GOT3 (cell line): ENCODE measurements around the gene SMIM35.
"Not testable (repeated sequence)": the region's sequence is repeated elsewhere in the genome, so short reads cannot be mapped to it uniquely, and the experiment has no call there.

Experiments used
- DNase-seq: peaks from one replicate; lab custom pipeline; 2025; ENCODE audit warnings: mixed read lengths; lab: John Stamatoyannopoulos, UW

SMIM35 gene

DNA sequence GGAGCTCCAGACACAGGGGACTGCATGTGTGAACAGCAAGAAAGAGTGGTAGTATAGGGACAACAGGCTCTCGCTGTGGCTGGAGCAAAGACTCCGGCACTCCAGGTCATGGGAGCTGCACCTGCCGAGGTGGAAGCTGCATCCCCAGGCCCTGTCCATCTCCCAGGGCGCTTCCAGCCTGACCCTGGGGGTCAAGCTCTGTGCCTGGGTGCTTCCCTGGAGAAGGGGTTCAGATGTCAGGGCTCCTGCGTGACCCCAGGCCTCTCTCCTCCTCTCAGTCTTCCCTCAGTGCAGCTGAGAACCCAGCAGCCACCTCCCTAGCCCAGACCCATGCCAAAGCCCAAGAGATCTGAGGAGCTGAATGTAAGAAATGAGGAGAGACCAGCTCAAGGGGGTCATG lies 6.5 kb downstream of the SMIM35 start:
- no peak for DNase-seq

DNA sequence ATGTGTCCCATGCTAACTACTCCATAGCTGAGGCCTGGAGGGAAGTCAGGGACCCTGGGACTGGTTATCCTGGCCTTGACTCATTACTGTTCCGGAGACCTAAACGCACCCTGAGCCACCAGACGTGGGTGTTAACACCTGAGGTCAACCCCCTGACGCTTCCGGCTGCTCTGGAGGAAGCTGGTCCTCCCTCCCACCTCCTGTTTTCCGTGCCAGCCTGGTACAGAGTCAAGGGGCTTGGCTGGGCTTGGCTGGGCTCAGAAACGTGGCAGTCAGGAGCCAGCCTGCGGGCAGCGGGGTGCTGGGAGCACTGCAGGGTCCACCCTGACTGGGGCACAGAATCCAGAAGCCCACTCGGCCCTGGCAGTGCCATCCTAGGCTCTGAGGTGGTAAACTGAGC lies 7.3 kb downstream of the SMIM35 start:
- no peak for DNase-seq

DNA sequence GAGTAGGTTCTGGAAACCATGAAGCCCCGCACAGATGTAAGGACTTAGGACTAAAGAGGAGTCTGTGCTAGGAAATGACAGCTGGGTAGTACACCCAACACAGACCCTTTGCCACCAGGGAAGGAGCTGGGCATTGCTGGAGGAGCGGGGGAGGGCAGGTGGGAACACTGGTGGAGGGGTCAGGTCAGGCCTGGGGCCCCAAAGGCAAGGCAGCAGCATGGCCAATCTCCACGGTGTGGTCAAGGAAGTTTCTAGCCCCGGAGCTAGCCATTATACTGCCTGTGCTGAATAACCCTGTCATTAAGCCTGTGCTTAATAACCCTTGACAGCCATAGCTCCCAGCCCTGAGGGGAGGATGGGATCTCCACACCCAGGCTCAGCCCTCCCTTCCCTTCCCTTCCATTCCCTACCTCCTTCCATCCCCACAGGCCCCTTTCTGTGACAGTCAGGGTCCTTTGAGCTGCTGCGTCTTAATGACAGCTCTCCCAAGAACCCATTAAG lies 7.8 kb downstream of the SMIM35 start:
- no peak for DNase-seq

DNA sequence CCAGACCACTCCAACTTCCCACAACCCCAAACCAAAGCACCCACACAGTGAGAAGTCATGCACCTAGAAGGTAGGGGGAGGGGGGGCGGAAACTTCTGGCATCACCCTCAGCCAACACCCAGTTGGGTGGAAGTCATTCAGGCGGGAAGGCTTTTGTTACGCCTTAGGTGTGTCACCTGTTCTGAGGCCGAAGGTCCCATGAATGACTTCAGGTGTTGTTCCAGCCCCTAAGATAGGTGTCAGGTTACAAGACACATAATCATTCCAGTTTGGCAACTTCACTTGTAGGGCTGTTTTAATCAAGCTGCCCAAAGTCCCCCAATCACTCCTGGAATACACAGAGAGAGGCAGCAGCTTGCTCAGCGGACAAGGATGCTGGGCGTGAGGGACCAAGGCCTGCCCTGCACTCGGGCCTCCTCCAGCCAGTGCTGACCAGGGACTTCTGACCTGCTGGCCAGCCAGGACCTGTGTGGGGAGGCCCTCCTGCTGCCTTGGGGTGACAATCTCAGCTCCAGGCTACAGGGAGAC lies 9.9 kb downstream of the SMIM35 start, which contains the start of gene TMPRSS4:
TMPRSS4 (plus strand) TSS at position 325 of the 528 bp plus-strand sequence. CDS start 225 bp downstream, outside the sequence.
- DNase-seq, result no peak

DNA sequence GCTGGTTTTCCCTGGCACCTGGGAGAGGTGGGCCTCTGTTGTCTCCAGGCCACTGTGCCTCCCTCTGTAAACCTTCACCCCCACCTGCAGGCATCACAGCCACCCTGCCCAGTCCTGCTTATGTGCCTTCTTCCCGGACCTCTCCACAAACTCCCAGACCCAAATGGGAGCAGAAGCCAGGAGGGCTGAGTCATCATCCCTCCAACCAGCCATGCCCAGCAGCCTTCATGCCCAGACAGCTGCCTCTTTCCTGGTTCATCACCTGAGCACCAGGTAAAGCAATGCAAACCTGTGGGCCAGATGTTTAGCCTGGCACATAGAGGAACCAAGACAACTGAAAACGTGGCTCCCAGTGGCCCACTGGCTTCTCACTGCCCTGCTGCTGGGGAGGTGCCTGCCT lies 12.0 kb downstream of the SMIM35 start:
- no peak for DNase-seq

DNA sequence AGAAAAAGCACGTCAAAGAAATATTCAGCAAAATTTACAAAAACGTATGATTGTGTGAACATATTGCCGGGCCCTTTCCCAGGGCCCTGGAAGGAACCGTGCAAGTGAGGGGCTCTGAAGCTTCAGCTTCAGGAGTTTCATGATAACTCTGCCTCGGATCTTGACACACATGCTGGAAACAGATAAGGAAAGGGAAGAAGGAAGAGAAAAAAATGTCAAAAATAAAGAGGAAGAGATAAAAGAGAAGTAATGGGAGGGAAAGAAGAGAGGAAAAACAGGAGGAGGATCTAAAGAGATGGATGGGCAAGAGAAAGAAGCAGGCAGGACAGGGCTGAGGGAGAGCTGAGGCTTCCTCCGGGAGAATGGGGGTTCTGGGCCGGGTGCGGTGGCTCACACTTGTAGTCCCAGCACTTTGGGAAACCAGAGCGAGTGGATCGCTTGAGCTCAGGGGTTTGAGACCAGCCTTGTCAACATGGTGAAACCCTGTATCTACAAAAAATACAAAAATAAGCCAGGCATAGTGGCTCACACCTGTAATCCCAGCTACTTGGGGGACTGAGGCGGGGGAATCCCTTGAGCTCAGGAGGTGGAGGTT lies 12.6 kb downstream of the SMIM35 start:
- no peak for DNase-seq

DNA sequence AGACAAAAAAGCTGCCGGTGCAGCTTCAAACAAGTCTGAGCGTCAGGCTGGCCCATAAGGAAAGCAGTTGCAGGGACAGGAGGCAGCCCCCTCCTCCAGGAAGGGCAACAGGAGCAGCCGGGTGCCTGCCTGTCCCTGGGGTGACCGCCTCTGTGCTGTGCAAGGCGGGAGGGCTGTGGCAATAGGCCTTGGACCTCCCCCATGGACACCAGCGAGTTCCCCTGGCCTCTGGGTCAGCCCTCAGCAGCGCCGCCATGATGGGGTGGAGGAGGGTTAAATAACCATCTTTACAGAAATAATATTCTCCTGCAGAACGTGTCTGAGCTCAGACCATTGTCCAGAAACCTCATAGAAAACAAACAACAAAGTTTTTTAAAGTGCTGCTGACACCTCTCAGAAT lies 13.2 kb downstream of the SMIM35 start:
- no peak for DNase-seq

DNA sequence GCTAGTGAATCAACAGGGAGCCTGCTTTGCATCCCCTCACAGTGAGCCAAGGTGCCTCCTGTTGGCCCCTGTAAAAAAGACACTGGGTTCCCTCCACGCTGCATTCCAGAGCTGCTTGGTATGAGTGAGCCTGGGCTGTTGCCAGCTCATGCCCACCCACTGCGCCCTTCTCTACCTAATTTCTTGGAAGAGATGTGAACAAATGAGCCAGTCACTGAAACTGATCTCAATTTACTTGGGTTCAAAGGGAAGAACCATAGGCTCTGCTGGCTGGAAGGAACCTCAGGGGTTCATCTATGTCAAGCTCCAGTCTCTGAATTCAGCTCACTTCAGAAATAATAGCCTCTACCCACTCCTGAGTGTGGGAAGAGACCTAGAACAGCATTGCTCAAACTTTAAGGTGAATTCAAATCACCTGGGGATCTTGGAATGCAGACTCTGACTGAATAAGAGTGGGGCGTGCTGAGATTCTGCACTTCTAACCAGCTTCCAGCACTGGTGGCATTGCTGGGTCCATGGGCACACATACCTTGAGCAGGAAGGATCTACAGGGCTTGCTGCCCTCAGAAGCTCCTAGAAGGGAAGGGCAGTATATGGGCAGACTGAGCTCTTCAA lies 15.2 kb downstream of the SMIM35 start:
- DNase-seq, result no peak

DNA sequence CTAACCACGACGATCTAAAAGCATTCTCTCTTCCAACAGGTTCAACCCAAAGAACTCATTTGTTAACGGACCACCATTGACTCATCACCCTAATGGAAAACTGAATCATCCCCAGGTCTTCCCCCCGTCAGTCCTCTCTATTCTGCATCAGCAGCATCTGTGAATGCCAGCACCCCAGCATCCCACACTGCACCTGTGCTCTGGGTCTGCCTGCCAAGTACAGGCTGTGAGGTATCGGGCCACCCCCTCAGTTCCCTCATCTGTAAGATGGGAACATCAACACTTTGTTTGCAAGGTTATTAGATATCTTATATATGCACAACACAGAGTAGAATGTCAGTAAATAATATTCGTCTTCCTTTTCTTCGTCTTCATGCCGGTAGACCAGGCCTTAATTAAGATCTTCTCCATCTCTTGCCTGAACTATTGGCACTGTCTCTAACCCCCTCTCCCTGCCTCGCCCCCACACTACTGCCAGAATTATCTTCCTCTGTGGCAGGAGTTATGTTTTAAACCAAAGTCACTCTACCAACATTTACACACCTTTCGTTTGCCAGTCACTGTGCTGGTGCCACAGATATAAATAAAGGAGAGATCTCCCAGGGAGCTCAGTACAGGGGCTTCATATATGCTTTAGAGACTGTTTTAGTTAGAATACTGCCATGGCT lies 17.7 kb downstream of the SMIM35 start:
- no peak for DNase-seq

DNA sequence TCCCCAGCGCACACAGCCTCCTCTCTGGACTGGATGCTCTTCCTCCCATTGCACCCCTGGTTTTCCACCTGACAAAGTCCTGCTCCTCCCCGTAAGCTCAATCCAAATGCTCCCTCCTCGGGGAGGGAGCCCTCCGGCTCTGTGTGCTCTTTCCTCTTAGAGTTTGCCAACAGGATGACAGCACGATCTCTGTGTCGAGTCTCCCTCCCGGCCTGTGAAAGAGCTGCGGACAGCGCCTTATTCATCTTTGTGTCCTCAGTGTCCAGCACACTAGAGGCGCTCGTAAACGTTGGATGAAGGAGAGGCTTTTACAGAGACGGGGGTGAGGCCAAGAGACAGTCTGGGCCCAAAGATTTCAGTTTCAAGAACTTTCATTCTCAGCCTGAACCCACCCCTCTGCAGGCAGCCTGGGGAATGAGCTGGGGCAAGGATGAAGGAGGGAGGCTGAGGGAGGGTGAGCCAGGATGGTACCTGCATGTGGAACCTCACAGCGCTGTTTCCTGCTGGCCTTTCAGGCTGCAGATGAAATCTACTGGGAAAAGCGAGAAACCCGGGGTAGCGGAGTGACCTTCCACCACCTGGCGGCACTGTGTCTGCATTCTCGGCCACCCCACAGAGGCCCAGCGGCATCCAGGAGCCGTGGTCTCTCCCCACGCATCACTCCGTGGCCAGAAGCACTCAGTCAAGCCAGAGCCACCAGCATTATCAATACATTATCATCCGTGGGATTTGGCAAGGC lies 18.4 kb downstream of the SMIM35 start:
- DNase-seq, result no peak

DNA sequence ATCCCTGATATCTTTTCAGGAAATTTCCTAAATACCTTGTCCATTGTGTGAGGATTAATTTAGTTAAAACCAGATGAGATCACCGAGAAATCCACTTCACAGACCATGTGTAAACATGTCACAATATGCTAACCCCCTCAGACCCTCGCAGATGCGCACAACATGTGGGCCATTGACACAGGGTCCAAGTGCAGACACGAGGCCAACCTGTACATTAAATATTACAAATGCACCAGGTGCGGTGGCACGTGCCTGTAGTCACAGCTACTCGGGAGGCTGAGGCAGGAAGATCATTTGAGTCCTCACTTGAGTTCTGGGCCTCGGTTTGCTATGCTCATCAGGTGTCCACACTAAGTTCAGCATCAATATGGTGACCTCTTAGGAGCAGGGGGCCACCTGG lies 19.8 kb downstream of the SMIM35 start:
- no peak for DNase-seq

DNA sequence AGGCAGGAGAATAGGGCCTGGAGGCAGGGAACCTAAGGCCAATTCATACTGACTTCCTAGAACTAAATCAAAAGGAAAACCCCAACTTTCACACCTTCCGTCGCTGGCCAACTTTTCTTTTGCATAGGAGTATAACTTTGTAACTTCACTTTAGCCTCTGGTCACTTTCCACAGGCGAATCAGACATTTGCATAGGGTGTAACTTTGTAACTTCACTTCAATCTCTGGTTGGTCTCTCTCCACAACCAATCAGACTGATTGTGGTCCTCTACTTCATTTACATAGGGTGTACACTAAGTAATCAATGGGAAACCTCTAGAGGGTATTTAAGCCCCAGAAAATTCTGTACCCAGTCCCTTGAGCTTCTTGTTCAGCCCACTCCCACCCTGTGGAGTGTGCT lies 21.4 kb downstream of the SMIM35 start:
- no peak for DNase-seq

DNA sequence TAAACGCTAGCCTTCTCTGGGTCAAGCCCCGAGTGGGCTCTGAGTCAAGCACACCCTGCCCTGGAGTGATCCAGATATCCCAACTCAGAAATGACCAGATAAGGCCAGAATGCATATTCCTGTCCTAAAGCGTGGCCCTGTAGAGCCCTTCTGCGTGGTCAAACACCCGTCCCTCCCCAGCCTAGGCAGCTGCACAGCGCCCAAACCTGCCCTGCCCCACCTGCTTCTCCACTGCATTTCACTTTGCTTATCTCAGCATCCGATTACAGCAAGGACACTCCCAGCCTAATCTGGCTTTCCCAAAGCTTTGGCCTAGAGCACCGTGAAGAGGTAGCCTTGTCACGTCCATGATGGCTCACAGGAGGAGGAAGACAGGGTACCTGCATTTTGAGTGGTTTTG lies 21.8 kb downstream of the SMIM35 start:
- DNase-seq, result no peak

DNA sequence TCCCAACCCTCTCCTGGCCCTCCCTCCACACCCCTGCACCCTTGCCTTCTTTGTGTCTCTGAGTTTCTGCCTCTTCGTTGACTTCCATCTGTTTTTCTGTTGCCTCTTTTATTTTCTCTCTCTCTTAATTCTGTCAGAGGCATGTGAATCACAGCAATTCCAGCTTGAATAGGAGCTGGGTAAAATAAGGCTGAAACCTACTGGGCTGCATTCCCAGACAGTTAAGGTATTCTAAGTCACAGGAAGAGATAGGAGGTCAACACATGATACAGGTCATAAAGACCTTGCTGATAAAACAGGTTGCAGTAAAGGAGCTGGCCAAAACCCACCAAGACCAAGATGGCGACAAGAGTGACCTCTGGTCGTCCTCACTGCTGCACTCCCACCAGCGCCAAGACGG lies 24.1 kb downstream of the SMIM35 start:
- not testable (repeated sequence) for DNase-seq

DNA sequence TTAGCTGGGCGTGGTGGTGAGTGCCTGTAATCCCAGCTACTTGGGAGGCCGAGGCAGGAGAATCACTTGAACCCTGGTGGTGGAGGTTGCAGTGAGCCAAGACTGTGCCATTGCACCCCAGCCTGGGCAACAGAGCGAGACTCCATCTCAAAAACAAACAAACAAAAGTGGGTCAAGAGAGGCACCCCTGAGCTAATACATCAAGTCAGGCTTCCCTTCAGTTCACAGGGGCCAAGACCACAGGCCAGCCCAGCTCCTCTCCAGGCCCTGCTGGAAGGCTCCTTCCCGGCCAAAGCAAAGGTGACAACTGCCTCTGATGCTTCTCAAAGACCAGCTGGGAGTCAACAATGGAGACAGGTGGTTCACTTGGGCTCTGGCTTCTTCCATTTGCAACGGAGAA lies 24.6 kb downstream of the SMIM35 start:
- not testable (repeated sequence) for DNase-seq

DNA sequence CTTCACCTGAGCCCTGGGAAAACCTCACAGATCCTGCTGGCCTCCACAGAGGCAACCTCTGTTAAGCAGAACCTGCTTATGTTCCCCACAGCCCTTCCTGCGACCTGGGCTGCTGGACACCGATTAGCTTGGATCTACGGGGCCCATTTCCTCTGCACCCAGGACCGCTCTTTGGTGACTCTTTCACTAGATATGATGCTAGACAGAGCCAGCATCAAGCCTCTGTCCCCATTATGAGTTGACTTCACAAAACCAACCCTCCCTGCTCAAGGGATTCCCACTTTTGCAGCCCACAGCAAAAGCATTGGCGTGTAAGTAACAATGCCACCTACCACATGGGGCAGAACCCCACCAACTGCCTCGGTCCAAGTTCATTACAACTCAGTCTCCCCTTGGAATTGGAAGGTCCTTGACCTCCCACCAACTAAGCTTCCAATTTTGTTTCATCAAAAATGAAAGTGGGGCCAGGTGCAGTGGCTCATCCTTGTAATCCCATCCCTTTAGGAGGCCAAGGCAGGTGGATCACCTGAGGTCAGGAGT lies 25.1 kb downstream of the SMIM35 start:
- DNase-seq, result no peak

DNA sequence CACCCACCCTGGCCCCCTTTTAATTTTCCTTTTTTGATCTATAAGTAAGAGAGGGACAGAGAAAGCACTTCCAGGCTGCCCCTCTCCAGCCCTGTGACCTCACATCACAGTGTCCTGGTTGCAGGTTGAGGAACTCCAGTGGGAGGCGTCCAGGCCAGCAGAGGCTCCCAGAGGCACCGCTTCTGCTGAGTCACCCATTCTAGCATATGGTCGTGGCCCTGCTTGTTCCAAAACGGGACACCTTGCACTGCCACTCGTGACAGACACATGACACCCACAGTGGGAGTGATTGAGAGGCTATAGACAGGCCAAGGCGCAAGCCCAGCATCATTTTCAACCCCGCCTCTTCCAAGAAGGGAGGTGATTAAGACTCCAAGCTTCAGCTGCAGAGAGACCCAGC lies 25.9 kb downstream of the SMIM35 start:
- no peak for DNase-seq

DNA sequence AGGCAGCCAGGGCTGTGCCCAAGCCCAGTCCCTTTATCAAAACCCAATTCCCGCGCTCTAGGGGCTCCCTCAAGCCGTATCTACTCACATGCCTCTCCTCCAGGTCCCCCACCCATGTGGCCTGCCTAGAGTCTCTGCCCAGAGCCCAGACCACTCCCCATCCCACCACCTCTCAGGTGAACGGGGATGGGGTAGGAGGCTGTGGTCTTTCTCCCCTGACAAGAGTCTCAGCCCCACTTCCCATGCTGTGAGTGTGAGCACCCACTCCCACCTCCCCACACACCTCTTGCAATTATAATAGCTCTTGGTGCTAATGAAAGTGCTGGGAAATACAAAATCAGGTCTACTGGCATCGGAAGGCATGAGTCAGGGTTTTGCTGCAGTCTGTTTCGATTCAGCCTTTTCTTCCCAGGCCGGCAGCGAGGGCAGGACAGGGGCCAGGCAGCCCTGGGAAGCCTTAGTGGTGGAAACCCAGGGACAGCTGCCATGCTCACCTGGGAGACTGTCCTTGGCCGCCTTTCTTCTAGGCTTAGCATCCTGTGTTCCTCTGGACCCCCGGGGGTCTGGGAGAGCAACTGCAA lies 26.6 kb downstream of the SMIM35 start:
- DNase-seq, result no peak

DNA sequence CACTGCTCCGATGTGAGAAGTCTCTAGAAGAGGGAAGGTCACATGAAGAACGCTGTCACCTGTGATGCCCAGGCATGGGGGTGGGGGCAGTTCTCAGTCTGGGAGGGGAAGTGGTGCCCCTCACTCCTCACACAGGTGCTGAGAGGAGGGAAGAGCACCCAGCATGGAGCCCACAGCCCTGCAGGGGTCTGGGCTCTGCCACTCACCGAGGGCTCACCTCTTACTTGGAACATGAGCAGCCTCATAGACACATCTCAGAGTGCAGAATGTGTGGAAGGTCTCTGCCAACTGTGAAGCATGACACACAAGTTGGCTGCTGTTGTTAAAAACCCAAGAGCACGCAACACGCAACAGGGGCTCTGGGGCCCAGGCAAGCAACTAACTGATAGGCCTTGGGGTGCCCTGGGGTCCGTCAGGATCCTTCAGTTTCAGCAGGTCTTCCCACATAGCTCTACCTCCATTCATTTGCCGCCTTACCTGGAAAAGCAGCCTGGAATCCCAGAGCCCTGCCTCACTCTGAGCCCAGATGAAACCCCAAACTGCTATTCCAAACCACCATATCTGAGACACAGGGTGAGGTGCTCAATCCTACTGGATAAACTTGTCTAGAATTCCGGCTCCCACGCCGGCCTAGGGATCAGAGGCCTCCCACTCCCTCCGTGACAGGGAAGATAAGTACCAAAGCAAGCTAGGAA lies 27.4 kb downstream of the SMIM35 start:
- no peak for DNase-seq

DNA sequence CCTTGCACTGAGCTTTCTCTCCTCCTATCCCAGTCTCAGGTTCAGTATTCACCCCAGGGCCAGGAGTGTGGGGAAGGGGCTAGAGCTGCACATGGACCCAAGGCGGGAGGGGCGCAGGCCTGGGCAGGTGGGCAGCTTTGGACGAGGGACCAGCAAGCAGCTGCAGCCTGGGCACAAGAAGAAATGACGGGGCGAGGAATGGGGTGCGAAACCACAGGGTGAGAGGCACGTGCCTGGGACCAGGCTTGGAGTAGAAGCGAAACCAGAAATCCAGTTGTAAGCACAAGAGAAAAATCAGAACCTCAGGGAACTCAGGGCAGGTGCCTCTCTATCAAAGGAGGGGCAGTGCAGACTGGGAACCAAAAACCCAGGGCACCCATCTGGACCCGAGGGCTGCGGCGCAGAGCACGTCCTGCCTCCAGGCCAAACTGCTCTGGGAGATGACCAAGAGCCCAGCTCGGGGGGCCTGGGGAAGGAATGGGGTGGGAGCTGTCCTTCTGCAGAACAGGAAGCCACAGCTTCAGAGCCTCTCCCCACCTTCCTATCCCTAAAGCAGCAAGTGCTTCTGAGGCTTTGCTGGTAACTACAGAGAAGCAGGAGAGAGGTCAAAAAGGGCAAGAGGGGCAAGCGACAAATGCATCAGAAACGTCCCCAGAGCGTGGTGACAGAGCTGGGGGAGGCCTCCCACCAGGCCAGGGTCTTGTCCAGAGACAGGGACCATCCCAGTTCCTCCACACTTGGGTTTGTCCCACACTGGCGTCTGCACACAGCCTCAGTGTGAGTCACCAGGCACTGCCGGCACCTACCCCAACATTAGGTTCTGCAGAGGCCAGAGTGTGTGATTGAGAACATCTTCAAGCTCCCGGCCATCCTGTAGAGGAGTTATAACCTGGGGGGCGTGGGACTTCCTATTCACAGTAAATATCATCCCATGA lies 28.2 kb downstream of the SMIM35 start:
- no peak for DNase-seq
